Stimulated activated CD4-positive, alpha-beta T cell treated with anti-CD3 and anti-CD28 coated beads, Interleukin-2, amount 100 ng/mL, for 48 hours (primary cell): Measurements from ENCODE around the gene ARG2.
"Not testable (repeated sequence)": the region's sequence is repeated elsewhere in the genome, so short reads cannot be mapped to it uniquely, and the experiment has no call there.

ENCODE experiments used
- DNase-seq, 2 donors: peaks; one replicate each; pipeline ENCODE4 v3.0.0-alpha.2; 2020

ARG2 gene

DNA sequence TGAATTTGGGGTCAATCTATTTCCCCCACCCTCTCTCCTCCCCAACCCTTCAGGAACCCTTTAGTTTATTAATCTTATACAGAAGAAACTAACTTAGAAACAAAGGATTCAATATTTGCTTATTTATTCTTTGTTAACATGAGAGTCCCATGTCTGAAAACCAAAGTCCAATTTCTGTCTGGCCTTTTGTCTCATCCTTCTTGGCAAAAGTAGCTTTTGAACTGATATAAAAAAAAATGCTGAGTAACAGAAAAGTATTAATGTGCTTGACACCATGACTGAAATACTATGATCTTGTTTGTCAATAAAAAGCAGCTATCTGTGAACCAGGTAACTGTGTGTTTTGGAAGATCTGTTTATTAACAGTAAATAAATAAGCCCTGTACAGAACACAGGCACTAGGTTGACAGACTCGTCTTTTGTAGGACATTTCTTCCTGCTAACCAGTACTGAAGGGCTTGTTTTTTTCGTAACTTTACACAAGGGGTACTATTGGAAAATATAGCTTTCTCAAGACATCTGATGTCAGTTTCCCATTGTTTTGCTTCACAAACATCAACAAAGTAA, 30.4 kb upstream of the ARG2 start:
- no peak for DNase-seq

DNA sequence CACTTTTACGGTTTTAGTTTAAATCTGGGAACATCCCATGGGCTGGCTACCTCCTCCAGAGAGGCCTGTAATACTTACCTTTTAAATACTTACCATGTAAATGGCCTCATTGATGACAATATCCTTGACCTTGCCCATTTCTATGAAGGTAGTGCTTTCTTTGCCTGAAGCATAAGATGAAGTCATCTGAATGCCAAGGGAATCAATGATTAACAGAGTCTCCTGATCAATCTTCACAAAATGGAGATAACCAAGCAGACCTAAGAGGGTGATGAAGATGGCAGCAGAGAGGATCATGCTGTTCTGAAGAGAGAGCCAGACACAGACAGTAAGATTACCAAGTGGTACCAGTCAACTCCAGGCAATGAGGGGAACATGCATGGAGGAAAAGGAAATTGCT, 26.1 kb upstream of the ARG2 start:
- not testable (repeated sequence) for DNase-seq

DNA sequence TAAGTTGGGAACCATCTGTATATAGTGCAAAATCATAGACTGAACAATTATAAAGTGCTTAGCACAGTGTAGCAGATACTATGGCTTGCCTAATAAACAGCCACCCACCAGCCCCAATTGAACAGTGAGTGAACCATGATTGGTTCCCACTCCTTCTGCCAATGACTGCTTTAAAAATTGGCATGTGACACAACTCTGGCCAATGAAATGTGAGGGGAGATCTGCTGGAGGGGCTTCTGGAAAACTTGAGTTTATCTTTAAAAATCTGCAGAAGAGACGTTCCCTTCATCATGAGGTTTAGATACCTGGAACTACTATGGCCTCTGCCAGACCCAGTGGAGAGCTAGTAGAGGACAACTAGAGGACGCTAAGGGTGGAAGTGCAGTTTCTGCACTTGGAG, 24.3 kb upstream of the ARG2 start:
- DNase-seq, result no peak

DNA sequence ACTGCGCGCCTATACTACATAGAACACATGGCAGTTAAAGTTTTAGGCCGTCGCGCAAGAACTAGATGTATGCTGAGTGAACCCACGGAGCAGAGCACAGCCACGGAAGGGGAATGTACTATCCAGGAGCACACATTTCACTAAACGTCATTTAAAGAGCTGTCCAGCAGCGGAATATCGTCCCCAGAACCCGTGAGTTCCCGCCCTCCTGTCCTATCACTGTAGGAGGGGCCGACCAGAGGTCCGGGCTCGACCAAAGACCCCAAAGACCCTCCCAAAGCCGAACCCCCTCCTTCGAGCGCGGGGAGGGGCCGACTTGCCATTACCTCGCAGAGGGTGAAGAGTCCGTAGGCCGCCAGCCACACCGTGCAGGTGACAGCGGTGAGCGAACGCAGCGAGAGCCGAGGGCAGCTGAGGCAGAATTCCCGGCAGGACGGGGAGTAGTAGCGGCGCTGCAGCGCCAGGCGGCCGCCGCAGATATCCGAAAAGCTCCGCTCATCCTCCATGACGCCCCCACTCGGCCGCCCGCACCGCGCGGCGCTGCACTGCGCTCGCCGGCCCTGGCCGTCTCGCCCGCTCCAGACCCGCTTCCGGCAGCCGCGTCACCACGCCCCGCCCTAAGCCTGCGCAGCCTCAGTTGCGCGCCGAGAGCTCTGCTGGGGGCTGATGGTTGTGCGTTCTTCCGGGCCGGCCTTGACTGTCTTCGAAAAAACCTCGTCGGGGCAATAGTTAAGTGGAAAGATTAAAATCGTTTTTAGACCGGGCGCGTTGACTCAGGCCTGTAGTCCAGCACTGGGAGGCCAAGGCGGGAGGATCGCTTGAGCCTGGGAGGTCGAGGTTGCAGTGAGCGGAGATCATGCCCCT, 19.8 kb upstream of the ARG2 start, which contains the start of gene PIGH:
Gene PIGH (minus strand): TSS at position 571 of the 864 bp plus-strand sequence. CDS start 65 bp downstream, at position 506.
- peak; percentile 93 to 95 for DNase-seq

DNA sequence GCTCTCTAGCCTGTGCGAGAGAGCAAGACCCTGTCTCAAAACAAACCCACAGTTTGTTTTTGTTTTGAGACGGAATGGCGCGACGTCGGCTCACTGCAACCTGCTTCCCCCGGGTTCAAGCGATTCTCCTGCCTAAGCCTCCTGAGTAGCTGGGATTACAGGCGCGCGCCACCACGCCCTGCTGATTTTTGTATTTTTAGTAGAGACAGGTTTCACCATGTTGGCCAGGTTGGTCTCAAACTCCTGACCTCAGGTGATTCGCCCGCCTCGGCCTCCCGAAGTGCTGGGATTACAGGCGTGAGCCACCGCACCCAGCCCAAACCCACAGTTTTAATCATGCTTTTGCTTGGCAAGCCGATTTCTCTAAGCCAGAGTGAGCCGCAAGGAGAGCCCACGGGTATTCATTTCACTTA, 19.2 kb upstream of the ARG2 start:
- not testable (repeated sequence) for DNase-seq

DNA sequence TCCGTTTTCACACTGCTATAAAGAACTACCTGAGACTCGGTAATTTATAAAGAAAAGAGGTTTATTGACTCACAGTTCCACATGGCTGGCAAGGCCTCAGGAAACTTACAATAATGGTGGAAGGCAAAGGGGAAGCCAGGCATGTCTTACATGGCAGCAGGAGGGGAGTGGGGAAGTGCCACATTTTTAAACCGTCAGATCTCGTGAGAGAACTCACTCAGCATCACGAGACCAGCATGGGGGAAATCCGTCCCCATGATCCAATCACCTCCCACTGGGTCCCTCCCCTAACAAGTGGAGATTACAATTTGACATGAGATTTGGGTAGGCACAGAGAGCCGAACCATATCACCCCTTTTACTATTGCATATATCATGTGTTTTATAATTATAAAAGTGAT, 17.6 kb upstream of the ARG2 start:
- DNase-seq, result no peak

DNA sequence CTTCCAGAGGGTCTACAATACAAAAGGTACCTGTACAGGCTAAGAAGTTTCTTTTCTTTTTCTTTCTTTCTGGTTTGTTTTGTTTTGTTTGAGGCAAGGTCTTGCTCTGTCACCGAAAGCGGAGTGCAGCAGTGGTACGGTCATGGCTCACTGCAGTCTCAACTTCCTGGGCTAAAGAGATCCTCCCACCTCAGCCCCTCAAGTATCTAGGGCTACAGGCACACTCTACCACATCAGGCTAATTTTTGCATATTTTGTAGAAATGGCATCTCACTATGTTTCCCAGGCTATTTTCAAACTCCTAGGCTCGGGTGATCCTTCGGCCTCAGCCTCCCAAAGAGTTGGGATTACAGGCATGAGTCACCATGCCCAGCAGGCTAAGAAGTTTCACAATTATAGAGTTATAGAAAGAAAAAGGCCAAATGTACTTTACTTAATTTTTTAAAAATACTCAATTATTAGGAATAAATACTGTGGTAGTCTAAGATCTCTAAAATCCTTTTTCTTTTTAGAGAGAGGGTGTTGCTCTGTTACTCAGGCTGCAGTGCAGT, 16.6 kb upstream of the ARG2 start:
- no peak for DNase-seq

DNA sequence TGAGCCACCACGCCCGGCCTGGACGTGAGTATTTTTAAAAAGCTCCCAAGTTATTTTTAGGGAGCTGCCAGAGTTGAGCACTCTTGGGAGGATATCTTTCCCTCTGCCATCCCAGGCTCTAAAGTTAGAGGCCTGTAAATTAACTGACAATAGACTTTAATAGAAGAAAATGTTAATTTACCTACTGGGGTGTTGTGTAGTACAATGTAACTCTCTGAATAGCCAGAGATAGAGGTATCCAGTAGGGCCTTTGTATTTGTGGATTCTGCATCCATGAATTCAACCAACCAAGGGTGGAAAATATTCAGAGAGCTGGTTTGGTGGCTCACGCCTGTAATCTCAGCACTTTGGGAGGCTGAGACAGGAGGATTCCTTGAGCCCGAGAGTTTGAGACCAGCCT, 12.1 kb upstream of the ARG2 start:
- no peak for DNase-seq

DNA sequence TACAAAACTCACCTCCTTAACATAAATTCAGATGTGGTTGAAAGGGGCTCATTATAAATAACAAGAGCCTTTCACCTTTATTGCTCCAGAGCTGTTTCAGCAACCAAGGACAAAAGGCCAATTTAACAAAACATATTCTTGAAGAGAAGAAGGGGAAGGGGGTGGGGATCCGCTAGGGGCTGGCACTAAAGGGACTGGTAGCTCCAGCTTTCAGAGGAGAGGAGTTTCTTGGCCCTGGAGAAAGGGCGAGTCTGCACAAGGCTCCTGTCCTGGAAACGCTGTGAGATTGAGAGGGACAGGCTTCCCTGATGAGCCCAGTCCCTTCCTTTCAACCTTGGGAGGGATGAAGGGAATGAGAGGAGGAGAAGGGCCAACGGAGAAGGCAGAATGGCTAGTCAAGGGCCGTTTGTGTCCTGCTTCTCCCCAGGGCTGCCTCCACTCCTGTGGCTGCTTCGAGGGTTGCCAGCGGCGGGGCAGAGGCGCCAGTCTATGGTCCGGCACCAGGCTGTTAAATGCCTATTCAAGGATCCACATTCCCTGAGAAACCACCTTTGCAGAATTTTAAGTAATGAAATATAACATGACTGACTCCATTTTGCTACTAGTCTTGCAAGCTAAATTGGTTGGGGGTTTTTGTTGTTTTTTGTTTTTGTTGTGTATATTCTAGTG, 9.9 kb upstream of the ARG2 start:
- no peak for DNase-seq

DNA sequence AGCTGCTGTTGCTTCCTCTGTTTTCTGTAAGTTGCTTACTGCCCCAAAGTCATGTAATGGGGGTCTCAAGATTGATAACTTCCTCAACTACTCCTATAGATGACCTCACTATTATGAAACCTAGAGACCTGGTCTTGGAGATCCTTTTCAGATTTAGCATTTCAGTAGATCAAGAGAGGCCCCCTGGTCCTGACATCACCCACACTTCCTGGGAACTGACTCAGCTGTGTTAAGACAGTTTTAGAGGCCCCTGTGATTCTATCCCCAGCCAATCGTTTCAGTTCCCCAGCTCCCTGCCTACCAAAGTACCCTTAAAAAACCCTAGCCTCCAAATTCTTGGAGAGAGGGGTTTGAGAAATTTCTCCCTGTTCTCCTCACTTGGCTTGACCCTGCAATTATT, 9.2 kb upstream of the ARG2 start:
- DNase-seq, result no peak

DNA sequence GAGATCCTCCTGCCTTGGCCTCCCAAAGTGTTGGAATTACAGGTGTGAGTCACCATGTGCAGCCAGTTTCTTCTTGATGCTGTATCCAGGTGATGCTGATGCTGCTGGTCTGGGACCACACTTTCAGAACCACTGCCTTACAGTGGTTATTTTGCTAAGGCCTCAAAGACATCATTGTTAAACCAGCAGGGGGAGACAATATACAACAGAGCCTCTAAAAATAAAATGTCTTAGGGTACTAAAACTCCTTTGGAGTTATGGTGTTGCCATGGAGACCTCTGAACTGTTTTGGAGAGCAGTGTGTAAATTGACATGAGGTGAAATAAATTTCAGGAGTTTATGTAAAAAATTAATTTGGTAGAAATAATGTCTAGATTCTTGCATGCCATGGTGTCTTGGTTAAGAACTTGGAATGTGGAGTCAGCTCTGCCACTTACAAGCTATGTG, 1.1 kb upstream of the ARG2 start:
- DNase-seq, result no peak

DNA sequence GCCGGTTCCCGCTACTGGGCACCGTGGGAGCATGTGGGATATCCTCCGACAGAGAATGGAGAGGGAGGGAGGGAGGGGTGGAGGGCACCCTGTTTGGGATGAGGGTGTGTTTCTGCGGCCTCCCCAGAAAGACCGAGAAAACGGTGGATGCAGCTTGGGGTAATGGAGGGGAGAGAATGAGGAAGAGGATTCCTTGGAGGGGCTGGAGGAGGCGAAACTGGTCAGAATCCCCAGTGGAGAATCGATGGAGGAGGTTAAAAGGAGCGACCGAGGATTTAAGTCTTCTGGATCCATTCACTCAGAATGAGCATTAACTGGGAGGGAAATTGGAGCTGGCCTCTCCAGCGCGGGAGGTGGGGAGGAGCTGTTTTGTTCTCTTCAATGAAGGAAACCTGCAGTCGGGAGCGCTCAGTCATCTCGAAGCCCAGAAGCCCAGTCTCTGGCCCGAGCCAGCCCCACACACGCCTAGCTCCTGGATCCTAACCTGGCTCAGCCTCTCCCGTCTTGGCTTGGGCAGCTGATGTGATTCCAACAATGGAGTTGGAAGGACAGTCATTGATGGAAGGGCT, 581 bp downstream of the ARG2 start:
- DNase-seq, result no peak

DNA sequence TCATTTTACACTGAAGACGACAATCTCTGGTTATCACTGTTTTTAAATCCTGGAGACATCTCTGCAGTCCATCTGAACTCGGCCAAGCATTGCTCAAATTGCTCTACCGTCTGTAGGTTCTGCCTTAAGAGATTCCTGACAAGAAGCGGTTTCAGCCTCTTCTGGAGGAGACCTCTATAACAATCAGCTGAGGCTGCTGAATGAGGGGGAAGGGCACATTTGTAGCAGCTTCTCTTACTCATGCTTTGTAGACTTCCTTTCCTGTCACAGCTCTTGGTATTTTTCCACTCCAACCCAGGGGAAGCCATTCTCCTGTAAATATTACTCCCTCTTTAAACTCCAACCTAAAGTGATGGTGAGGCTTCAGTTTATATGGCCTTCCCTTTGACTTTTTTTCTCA, 3.0 kb downstream of the ARG2 start:
- peak in 1 of 2 donors; percentile 9 for DNase-seq

DNA sequence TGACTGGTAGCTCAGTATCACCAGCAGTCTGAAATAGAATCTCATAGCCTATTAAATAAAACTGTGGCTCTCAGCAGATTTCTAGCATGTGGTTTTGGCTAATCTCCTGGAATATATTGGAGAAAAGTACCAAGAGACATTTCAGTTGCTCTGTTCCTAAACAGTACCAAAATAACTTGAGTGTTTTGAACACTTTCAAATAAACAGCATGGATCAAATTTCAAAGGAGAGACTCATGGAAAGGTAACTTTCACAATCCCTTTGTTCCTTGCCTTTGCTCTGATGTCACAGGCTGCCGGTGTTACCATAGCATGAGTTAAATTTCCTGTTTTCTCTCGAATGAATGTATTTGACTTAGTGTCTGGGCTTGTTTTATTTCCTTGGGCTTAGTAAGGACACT, 3.4 kb downstream of the ARG2 start:
- no peak for DNase-seq

DNA sequence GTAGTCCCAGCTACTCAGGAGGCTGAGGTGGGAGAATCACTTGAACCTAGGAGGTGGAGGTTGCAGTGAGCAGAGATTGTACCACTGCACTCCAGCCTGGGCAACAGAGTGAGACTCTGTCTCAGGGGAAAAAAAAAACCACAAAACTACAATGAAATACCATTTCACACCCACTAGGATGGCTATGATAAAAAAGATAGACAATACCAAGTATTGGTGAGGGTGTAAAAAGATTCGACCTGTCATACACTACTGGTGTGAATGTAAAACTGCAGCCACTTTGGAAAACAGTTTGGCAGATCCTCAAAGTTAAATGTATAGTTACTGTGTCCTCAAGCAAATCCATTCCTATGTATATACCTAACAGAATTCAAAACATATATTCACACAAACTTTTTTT, 6.4 kb downstream of the ARG2 start:
- DNase-seq, result not testable (repeated sequence)

DNA sequence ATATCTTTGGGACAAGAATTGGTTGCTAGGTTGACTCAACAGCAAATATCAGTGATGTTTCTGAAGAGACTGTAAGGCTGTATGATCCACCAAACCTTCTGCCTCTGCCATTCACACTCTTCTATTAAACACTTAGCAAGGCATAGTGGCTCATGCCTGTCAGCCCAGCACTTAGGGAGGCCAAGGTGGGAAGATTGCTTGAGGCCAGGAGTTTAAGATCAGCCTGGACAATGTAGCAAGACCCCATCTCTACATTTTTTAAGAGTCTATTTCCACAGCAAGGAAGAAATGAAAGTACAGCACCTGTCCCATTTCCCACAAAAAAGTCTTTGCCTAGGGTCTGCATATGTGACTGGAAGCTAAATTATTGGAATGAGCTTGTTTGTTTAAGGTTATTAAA, 7.8 kb downstream of the ARG2 start:
- no peak for DNase-seq

DNA sequence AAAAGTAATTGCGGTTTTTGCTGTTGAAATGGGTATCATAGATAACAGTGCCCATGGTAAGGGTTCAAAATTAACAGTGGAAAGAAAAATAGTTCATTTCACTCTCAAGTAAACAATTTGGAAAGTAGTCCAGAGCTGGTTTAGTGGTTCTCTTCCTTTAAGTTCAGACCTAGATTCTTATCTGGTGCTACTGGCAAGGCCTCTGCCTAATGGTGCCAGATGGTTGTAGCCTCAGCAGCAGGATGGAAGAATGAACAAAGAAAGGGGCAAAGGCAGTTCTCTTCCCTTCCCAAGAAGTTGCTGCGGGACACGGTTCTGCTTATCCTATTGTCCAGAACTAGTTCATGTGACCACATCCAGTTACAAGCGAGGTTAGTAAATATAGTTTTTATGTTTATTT, 10.5 kb downstream of the ARG2 start:
- no peak for DNase-seq

DNA sequence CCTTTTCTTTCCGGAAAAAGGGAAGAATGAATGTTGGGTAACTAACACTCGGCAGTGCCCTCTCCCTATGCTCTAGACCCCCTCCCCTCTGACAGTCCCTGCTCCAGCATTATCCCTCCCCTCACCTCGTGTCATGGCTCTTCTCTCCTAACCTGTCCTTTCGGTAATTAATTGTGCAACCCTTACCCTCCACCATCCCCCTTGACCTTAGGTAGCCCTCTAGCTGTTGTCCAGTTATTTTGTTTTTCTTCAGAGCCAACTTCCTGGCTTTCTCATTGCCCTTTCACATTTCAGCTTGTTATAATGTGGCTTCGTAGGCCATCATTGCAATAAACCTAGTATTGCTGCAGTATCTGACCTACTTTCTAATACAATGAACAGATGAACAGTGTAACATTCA, 11.2 kb downstream of the ARG2 start:
- DNase-seq, result no peak

DNA sequence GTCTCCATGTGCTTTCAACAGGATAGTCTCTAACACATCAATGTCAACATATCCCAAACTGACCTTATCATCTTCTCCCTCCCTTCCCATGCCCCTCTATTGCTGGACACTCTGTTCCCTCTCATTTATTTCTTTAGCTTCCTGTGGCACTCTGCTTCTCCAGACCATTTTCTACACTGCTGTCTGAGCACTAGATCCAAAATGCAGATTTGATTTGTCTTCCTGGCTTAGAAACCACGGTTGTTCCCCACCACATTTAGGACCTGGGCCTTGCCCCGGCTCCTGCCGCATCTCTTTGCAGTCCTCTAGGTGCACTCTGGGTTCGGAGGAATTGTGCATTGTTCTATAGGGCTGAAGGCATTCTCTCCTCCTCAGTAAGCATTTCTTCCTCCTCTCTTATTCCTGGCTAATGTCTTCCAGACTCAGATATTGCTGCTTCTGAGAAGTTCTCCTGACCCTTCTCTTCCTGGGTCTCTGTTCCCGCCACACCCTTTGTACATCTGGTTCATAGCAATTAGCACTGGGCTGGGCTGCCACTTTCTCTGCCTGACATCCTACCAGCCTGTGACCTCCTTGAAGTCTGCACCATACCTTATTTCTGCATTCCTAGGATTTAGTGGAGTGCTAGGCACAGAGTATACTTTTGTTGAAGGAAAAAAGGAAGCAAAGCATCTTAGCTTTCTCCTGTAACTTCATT, 13.9 kb downstream of the ARG2 start:
- DNase-seq, result no peak

DNA sequence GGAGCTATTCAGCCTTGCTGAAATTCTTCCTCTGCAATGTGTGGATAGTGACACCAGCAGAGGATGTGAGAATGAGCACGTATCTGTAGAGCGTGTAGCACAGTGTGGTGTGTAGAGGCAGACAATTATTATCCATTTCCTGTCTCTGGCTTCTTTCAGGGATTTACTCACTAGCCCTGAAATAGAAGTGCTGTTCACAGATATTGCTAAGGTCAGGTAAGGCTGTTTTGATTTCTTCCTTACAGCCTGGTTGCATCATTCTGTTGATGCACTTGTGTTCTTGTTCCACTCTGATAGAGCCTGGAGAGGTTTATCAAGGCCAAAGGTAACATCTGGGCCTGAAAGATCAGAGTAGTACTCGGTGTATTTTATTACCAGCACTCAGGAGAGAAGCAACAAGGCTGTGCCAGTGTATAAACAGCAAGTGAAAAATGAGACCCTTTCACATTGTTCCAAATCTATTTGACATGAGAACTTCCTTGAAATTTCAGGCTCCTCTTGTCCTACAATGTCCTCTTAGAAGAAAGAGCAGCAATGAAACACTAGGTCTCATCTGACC, 16.7 kb downstream of the ARG2 start:
- DNase-seq, result no peak

DNA sequence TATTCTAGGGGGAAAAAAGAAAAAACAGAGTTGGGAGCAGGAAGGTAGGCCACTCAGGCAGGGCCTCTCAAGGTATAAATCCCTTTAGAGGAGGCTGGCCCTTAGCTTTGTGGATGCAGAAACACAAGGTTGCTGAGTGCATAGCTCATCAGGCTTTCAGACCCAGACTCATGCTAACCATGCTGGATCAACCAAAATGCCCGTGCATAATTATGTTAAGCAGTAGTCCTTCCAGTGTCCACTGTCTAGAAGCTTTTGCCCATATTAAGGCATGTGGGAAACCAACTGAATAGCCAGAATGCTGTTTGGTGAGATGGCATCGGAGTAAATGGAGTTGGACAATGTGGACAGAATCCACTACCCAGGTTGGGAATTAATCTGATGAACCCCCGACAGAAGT, 18.9 kb downstream of the ARG2 start:
- DNase-seq, result no peak

DNA sequence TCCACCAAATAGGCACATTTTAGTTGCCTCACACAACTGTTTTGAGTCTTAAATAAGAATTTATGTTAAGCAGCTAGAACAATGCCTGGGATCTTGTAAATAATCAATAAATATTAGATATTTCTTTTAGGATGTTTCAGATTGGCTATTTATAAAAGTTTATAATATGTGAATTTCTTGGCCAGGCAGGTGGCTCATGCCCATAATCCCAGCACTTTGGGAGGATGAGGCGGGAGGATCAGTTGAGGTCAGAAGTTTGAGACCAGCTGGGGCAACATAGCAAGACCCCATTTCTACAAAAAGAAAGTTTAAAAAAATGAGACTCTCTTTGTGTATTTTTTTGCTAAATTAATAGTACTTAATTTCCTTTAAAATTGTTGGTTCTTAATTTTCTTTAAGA, 21.8 kb downstream of the ARG2 start:
- DNase-seq, result no peak
